Posterior vena cava (tissue), 2 donors: Measurements from ENCODE around the gene MAP2K1. TPM values are rescaled to one million over a fixed set of nuclear protein-coding genes. Genes with fewer than 3 reads are reported as not detected.
"Not testable (repeated sequence)": the region's sequence is repeated elsewhere in the genome, so short reads cannot be mapped to it uniquely, and the experiment has no call there.

Source experiments
- DNase-seq: peaks from one replicate; pipeline ENCODE4 v3.0.0-alpha.2; 2020; ENCODE audit warnings: low spot score
- intact Hi-C, 2 donors: fragments of 100-400 bp; cut with DNase I; formaldehyde crosslinking; loops; one replicate each; pipeline versions ENCODE4 v1.14.1 to v1.14.2; 2022 to 2023
- total RNA-seq, 2 donors: library from RNA; stranded (reverse); fragmentation: NEBNext Ultra II Directional; extraction: Animal tissue kit (Norgen Biotek cat#: 25700); gene quantifications; one replicate each; pipeline ENCODE4 v1.2.1, GENCODE V29; 2021
- donor health status: DM: yes; HTN: yes; CAD: no.
- donor health status: DM: yes; HTN: yes; CAD: no.

Gene MAP2K1
- total RNA-seq, 2 donors from 2014 or later, result 36.6 to 70.4 TPM

- intact Hi-C loops, result no loop called here
- DNase-seq, result no peak
These were observed 25.5 kb downstream of the MAP2K1 start for GRCh38 chr15:66412220-66412619.

- DNase-seq, result no peak
- intact Hi-C loops, result no loop called here
These were observed 26.9 kb downstream of the MAP2K1 start for GRCh38 chr15:66413579-66413978.

GRCh38 chr15:66415360-66415759 lies 28.6 kb downstream of the MAP2K1 start:
- no peak for DNase-seq
- intact Hi-C loops, result no loop called here

- DNase-seq, result no peak
- intact Hi-C loops, result no loop called here
These were observed 31.0 kb downstream of the MAP2K1 start for GRCh38 chr15:66417736-66418135.

- no peak for DNase-seq
- intact Hi-C loops, result no loop called here
These were observed 32.8 kb downstream of the MAP2K1 start for GRCh38 chr15:66419471-66419870.

- DNase-seq, result no peak
- intact Hi-C loops, result no loop called here
These were observed 35.6 kb downstream of the MAP2K1 start for GRCh38 chr15:66422347-66422746.

GRCh38 chr15:66423149-66423548 lies 36.4 kb downstream of the MAP2K1 start:
- DNase-seq, result no peak
- intact Hi-C loops, result no loop called here

GRCh38 chr15:66424963-66425612 lies 38.4 kb downstream of the MAP2K1 start:
- no peak for DNase-seq

GRCh38 chr15:66425837-66426236 lies 39.1 kb downstream of the MAP2K1 start:
- no peak for DNase-seq
- intact Hi-C loops, result loop anchor here in 1 of 2 donors (5.0 kb wide), 1 partner anchor 819 kb away; no protein-coding TSS in a partner anchor

More at GRCh38 chr15:66424963-66425612, 38.4 kb downstream of the MAP2K1 start:
- intact Hi-C loops, result loop anchor here in 1 of 2 donors (5.0 kb wide), 1 partner anchor 818 kb away; no protein-coding TSS in a partner anchor

- DNase-seq, result no peak
- intact Hi-C loops, result loop anchor here in 1 of 2 donors (5.0 kb wide), 1 partner anchor 822 kb away; no protein-coding TSS in a partner anchor
These were observed 42.4 kb downstream of the MAP2K1 start for GRCh38 chr15:66429117-66429516.

- DNase-seq, result no peak
- intact Hi-C loops, result loop anchor here in 1 of 2 donors (5.0 kb wide), 1 partner anchor 822 kb away; no protein-coding TSS in a partner anchor
These were observed 42.8 kb downstream of the MAP2K1 start for GRCh38 chr15:66429546-66429945.

- DNase-seq, result no peak
- intact Hi-C loops, result no loop called here
These were observed 44.0 kb downstream of the MAP2K1 start for GRCh38 chr15:66430627-66431255.

GRCh38 chr15:66433726-66434125 lies 47.0 kb downstream of the MAP2K1 start:
- intact Hi-C loops, result no loop called here
- no peak for DNase-seq

- intact Hi-C loops, result no loop called here
- DNase-seq, result no peak
These were observed 53.8 kb downstream of the MAP2K1 start for GRCh38 chr15:66440501-66440900.

GRCh38 chr15:66452420-66452819 lies 65.7 kb downstream of the MAP2K1 start:
- no peak for DNase-seq
- intact Hi-C loops, result no loop called here

GRCh38 chr15:66452971-66453580 lies 66.4 kb downstream of the MAP2K1 start:
- no peak for DNase-seq
- intact Hi-C loops, result no loop called here

- intact Hi-C loops, result no loop called here
- no peak for DNase-seq
These were observed 67.4 kb downstream of the MAP2K1 start for GRCh38 chr15:66454143-66454542.

- no peak for DNase-seq
- intact Hi-C loops, result no loop called here
These were observed 69.5 kb downstream of the MAP2K1 start for GRCh38 chr15:66456211-66456610.

- DNase-seq, result no peak
- intact Hi-C loops, result no loop called here
These were observed 73.3 kb downstream of the MAP2K1 start for GRCh38 chr15:66459818-66460615.

GRCh38 chr15:66461294-66461693 lies 74.6 kb downstream of the MAP2K1 start:
- DNase-seq, intact Hi-C loops: not testable (repeated sequence)
